CD4-positive, alpha-beta T cell (primary cell): Measurements from ENCODE around the gene GNG4. TPM values are rescaled to one million over a fixed set of nuclear protein-coding genes. Genes with fewer than 3 reads are reported as not detected.
"Not testable (repeated sequence)": the region's sequence is repeated elsewhere in the genome, so short reads cannot be mapped to it uniquely, and the experiment has no call there.

Experiments used
- ATAC-seq: fragments of 200-7000 bp; cut with Tn5 transposase; one replicate; pipeline ENCODE4 v1.10.0; 2022; ENCODE audit warnings: mild to moderate bottlenecking; ENCODE audit not compliant: poor library complexity
- CTCF ChIA-PET: fragments of 350-600 bp; sonication (Branson Sonifier 250); formaldehyde crosslinking; loops from one replicate; lab custom pipeline; 2021; ENCODE audit warnings: antibody characterized with exemption, inconsistent platforms; lab: Charles Lee
- POLR2A ChIA-PET: fragments of 350-600 bp; sonication (Branson Sonifier 250); formaldehyde crosslinking; loops from one replicate; lab custom pipeline; 2021; ENCODE audit warnings: antibody characterized with exemption, inconsistent platforms; lab: Charles Lee
- DNase-seq, 14 experiments: peaks; one replicate each; pipeline ENCODE4 v3.0.0-alpha.2; 2013 to 2020; ENCODE audit warnings: mixed read lengths in 2 of 14
- H3K27ac ChIP-seq, 2 donors: one replicate each; pipeline versions ENCODE4 v1.5.1 to v1.7.0; 2013; ENCODE audit warnings: low read length in 2 of 2, low read depth in 1 of 2, mild to moderate bottlenecking in 1 of 2
- H3K27me3 ChIP-seq, 2 experiments: 1 replicate in 1 of 2; 2 replicates in 1 of 2; pipeline versions ENCODE4 v1.6.1 to v1.7.0; 2013; ENCODE audit warnings: low read length in 2 of 2, control low read depth in 1 of 2, mild to moderate bottlenecking in 1 of 2, moderate library complexity in 1 of 2; ENCODE audit not compliant: insufficient read depth in 2 of 2, control insufficient read depth in 1 of 2
- H3K36me3 ChIP-seq: one replicate; pipeline ENCODE4 v1.6.1; 2013; ENCODE audit warnings: low read length, control low read depth; ENCODE audit not compliant: insufficient read depth
- H3K4me1 ChIP-seq: one replicate; pipeline ENCODE4 v1.6.1; 2013; ENCODE audit warnings: low read length, control low read depth; ENCODE audit not compliant: insufficient read depth
- H3K4me3 ChIP-seq: one replicate; pipeline ENCODE4 v1.5.1; 2013; ENCODE audit warnings: mild to moderate bottlenecking, low read length, moderate library complexity
- H3K9me3 ChIP-seq, 2 experiments: 1 replicate in 1 of 2; 2 replicates in 1 of 2; pipeline versions ENCODE4 v1.6.1 to v1.7.0; 2013; ENCODE audit warnings: low read length in 2 of 2, mild to moderate bottlenecking in 2 of 2, control low read depth in 1 of 2, moderate library complexity in 1 of 2; ENCODE audit not compliant: control insufficient read depth in 1 of 2, insufficient read depth in 1 of 2
- H3K27ac Mint-ChIP-seq: one replicate; pipeline ENCODE4 v1.8.0; 2020; ENCODE audit warnings: mixed read lengths
- H3K27me3 Mint-ChIP-seq: one replicate; pipeline ENCODE4 v1.8.0; 2021; ENCODE audit warnings: mixed read lengths
- H3K36me3 Mint-ChIP-seq: one replicate; pipeline ENCODE4 v1.8.0; 2021; ENCODE audit warnings: low read depth, mixed read lengths
- H3K4me1 Mint-ChIP-seq: one replicate; pipeline ENCODE4 v1.8.0; 2021; ENCODE audit warnings: low read depth, mixed read lengths
- H3K4me3 Mint-ChIP-seq: one replicate; pipeline ENCODE4 v1.8.0; 2020; ENCODE audit warnings: mild to moderate bottlenecking, mixed read lengths
- H3K9me3 Mint-ChIP-seq: one replicate; pipeline ENCODE4 v1.8.0; 2020; ENCODE audit warnings: mixed read lengths
- intact Hi-C, 2 experiments: fragments of 100-400 bp; cut with DNase I in 1 of 2; cut with micrococcal nuclease in 1 of 2; formaldehyde crosslinking; loops; one replicate each; pipeline versions ENCODE4 v1.15.1 to v1.9.0; 2023 to 2025; cut with DNase I, micrococcal nuclease
- total RNA-seq, 174 experiments: library from RNA in 2 of 174; stranded (reverse) in 2 of 174; gene quantifications; one replicate each; pipeline ENCODE4 v1.2.3 and lab custom pipeline; 2021 to 2026
- TF ChIP-seq, protein P1 (sequence below): fragments of 200-600 bp; IDR thresholded peaks from one replicate; pipeline ENCODE4 v1.8.0; 2022; ENCODE audit warnings: antibody characterized with exemption, mild to moderate bottlenecking

Gene GNG4
- total RNA-seq, 2 experiments from 2014 or later = not detected

DNA sequence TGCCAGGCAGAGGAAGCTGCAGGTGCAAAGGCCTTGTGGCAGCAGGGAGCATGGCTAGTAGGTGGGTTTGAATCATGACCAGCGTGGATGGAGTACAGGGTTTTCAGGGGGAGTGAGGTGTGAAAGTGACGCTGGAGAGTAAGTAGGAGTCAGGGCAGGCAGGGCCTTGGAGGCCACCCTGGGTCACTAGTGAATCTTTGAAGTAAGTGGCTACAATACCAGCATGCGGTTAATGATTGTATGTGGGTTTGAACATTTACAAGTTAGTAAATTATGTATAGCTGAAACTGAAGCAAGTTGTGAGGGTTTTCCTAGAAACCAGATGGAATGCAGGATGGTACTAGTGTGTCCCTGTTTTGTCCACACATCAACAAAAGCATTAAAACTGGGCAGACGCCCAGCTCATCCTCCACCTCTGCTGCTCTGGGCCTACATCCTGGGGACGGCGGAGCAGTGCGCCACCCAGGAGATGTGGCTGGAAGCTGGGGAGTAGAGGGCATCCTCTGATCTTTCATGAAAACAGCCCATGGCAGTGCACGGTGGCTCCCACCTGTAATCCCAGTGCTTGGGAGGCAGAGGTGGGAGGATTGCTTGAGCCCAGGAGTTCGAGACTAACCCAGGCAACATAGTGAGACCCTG is 104.2 kb downstream of the GNG4 start:
- TF ChIP-seq, protein P1, sequence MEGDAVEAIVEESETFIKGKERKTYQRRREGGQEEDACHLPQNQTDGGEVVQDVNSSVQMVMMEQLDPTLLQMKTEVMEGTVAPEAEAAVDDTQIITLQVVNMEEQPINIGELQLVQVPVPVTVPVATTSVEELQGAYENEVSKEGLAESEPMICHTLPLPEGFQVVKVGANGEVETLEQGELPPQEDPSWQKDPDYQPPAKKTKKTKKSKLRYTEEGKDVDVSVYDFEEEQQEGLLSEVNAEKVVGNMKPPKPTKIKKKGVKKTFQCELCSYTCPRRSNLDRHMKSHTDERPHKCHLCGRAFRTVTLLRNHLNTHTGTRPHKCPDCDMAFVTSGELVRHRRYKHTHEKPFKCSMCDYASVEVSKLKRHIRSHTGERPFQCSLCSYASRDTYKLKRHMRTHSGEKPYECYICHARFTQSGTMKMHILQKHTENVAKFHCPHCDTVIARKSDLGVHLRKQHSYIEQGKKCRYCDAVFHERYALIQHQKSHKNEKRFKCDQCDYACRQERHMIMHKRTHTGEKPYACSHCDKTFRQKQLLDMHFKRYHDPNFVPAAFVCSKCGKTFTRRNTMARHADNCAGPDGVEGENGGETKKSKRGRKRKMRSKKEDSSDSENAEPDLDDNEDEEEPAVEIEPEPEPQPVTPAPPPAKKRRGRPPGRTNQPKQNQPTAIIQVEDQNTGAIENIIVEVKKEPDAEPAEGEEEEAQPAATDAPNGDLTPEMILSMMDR = no peak
- Histone ChIP-seq H3K36me3 (no peaks in the 10 kb centered on the region), H3K9me3 (no peaks in the 10 kb centered on the region), H3K27me3 (no peaks in the 10 kb centered on the region), H3K4me1 (no peaks in the 10 kb centered on the region), H3K4me3 (no peak overlapping the region), H3K27ac (no peak overlapping the region)
- no peak for ATAC-seq
- Mint-ChIP-seq H3K27ac (no peak overlapping the region), H3K36me3 (no peaks in the 10 kb centered on the region), H3K4me1 (no peaks in the 10 kb centered on the region), H3K9me3 (no peaks in the 10 kb centered on the region), H3K27me3 (no peaks in the 10 kb centered on the region), H3K4me3 (no peak overlapping the region)
- POLR2A ChIA-PET = no interaction called here
- CTCF ChIA-PET = no interaction called here
- intact Hi-C loops = no loop called here
- no peak for DNase-seq

DNA sequence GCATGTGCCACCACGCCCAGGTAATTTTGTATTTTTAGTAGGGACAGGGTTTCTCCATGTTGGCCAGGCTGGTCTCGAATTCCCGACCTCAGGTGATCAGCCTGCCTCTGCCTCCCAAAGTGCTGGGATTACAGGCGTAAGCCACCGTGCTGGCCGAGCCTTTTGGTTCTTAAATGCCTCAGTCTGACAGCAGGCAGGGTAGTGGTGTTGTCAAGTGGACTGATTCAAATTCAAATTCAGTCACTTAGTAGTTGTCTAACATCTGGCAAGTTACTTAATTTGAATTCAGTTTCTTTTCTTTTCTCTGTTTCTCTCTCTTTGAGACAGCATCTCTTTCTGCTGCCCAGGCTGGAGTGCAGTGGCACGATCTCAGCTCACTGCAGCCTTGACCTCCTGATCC is 106.7 kb downstream of the GNG4 start:
- H3K27me3 ChIP-seq, H3K9me3 ChIP-seq, H3K4me1 Mint-ChIP-seq, H3K27me3 Mint-ChIP-seq, POLR2A ChIA-PET, ATAC-seq, H3K9me3 Mint-ChIP-seq, DNase-seq, H3K4me1 ChIP-seq, H3K4me3 Mint-ChIP-seq, H3K27ac ChIP-seq, intact Hi-C loops, H3K36me3 Mint-ChIP-seq, CTCF ChIA-PET, H3K4me3 ChIP-seq, H3K27ac Mint-ChIP-seq, H3K36me3 ChIP-seq: not testable (repeated sequence)

DNA sequence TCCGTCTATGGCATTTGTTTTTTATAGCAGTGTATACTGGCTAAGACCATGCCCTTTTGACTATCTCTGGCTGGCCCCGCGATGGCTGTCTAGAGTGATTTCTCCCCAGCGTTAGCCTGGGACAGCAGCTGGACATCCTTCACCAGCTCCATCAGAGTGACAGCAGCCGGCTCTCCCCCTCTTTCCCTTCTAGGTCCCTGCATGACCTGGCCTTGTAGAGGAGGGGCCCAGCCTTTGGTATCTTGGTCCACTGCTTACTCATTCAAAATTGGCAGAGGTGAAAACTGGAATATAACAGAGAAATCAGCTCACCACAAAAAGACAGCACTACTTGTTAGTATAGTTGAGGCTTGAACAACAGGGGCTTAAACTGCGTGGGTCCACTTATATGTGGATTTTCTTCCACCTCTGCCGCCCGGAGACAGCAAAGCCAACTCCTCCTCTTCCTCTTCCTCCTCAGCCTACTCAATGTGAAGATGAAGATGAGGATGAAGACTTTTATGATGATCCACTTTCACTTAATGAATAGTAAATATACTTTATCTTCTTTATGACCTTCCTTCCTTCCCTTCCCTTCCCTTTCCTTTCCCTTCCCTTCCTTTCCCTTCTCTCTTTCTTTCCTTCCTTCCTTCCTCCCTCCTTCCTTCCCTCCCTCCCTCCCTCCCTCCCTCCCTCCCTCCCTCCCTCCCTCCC is 116.0 kb downstream of the GNG4 start:
- TF ChIP-seq, protein P1 = no peak
- CTCF ChIA-PET = no interaction called here
- no peak overlapping the region for H3K4me3 Mint-ChIP-seq
- no peaks in the 10 kb centered on the region for H3K27me3 ChIP-seq
- no peak overlapping the region for H3K4me3 ChIP-seq
- intact Hi-C loops = no loop called here
- H3K27ac Mint-ChIP-seq = no peak overlapping the region
- no peak overlapping the region for H3K27ac ChIP-seq
- H3K9me3 ChIP-seq = no peaks in the 10 kb centered on the region
- DNase-seq (no peak), ATAC-seq (no peak)
- H3K36me3 ChIP-seq = no peaks in the 10 kb centered on the region
- H3K4me1 ChIP-seq = no peaks in the 10 kb centered on the region
- no peaks in the 10 kb centered on the region for H3K36me3 Mint-ChIP-seq
- POLR2A ChIA-PET = no interaction called here
- no peaks in the 10 kb centered on the region for H3K9me3 Mint-ChIP-seq
- H3K27me3 Mint-ChIP-seq = no peaks in the 10 kb centered on the region
- no peaks in the 10 kb centered on the region for H3K4me1 Mint-ChIP-seq
